ENCODE results near the gene MB21D2.

MB21D2 gene

DNA sequence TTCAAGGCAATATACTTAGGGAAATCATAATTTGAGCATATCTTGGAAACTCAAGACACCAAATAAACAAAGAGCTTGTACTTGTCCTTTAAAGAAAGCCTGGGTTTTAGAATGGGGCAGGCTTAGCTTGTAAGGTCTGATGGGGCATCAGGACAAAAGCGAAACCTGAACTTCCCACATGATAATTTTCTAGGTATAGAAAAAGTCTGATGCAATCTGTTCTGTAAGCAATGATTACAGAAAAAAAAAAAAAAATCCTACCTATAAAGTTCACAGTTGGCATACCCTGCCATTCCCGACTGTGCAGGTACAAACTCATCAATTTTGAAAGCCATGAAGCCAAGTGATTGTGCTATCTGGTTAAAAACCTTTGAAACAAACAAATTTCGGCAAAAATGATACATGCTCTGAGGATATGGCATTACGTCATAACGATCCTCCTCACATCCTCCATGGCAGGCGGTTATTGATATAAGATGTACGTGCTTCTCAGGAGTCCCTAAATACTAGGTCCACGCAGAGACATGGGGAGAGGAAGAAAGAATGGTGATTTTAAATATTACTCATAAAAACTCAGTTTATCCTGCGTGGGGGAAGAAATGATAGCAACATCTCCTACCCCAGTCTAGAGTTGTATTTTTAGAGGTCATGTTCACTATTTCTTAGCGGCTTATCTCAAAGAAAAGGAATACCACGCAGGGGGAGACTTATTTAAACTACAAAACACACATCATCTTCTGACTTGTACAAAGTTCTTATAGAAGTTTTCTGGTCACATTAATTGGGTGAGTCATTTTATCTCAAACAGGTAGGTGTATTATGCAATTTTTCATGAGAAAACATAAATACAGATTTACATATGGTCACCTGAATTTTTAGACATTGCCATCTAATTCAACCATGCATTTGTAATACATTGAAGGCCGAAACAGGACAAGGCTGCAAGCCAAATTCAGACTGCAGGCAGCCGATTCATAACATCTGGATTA is 27.0 kb downstream of the MB21D2 start:
- H3K27me3 Mint-ChIP-seq: peaks cover 38% of the 10 kb centered on the region
- H3K4me3 Mint-ChIP-seq: no peak overlapping the region
- no peaks in the 10 kb centered on the region for H3K36me3 Mint-ChIP-seq (ENCODE audit: low read depth)
- no peak for DNase-seq
- H3K9me3 Mint-ChIP-seq: peaks cover 3% of the 10 kb centered on the region
- H3K27ac Mint-ChIP-seq: no peak overlapping the region
- peaks cover 86% of the 10 kb centered on the region for H3K4me1 Mint-ChIP-seq (ENCODE audit: low read depth)

DNA sequence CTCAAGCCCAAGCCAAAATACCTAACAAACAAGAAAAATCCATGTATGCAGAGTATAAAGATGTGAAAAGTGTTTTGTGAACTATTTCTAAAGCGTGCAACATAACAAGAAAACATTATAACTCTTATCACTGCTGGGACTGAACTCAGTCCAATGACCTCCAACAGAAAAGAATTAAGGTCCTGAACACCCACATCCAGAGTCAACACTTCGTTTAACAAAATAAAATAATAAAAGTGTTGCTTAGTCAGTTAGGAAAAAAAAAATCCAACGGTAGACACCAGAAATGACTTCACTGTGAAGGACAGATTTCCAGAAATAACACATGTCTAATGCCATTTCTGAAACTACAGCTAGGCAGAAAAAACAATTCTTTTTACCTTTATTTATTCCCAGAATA is 28.0 kb downstream of the MB21D2 start:
- no peak for DNase-seq
- H3K4me3 Mint-ChIP-seq: no peak overlapping the region
- peaks cover 86% of the 10 kb centered on the region for H3K4me1 Mint-ChIP-seq (ENCODE audit: low read depth)
- H3K9me3 Mint-ChIP-seq: peaks cover 2% of the 10 kb centered on the region
- peaks cover 32% of the 10 kb centered on the region for H3K27me3 Mint-ChIP-seq
- no peak overlapping the region for H3K27ac Mint-ChIP-seq
- no peaks in the 10 kb centered on the region for H3K36me3 Mint-ChIP-seq (ENCODE audit: low read depth)

DNA sequence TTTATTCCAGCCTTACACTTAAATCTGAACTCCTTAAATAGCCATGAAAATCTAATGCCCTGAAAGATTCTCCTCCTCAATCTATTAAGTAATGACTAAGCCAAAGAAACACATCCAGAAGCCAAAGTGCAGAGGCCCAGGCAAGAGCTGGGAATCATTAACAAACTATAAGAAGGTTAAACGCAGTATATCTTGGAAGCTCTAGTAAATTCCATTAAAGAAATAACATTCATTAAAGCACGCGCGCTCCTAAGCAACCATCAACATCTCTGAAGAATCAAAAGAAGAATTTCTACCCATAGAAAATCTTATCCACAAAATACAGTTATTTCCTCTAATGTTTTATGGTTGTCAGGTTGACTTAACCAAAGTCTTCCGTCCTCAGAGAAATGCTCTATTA is 29.5 kb downstream of the MB21D2 start:
- Mint-ChIP-seq H3K4me1 (ENCODE audit: low read depth) (peaks cover 71% of the 10 kb centered on the region), H3K36me3 (ENCODE audit: low read depth) (no peaks in the 10 kb centered on the region), H3K4me3 (peak overlapping the region; percentile 27), H3K27me3 (peaks cover 26% of the 10 kb centered on the region), H3K27ac (peak overlapping the region; percentile 90), H3K9me3 (no peaks in the 10 kb centered on the region)
- DNase-seq: no peak

- H3K4me1 Mint-ChIP-seq (ENCODE audit: low read depth): peaks cover 66% of the 10 kb centered on the region
- peaks cover 22% of the 10 kb centered on the region for H3K27me3 Mint-ChIP-seq
- no peaks in the 10 kb centered on the region for H3K36me3 Mint-ChIP-seq (ENCODE audit: low read depth)
- H3K4me3 Mint-ChIP-seq: peak overlapping the region; percentile 27
- DNase-seq: no peak
- peak overlapping the region; percentile 90 for H3K27ac Mint-ChIP-seq
- no peaks in the 10 kb centered on the region for H3K9me3 Mint-ChIP-seq
Observed at GRCh38 chr3:192887701-192888100, 30.0 kb downstream of the MB21D2 start.

GRCh38 chr3:192887047-192887446 is 30.6 kb downstream of the MB21D2 start:
- H3K27ac Mint-ChIP-seq: peak overlapping the region; percentile 90
- H3K9me3 Mint-ChIP-seq: no peaks in the 10 kb centered on the region
- DNase-seq: no peak
- no peaks in the 10 kb centered on the region for H3K36me3 Mint-ChIP-seq (ENCODE audit: low read depth)
- peak overlapping the region; percentile 23 for H3K4me3 Mint-ChIP-seq
- H3K27me3 Mint-ChIP-seq: peaks cover 21% of the 10 kb centered on the region
- H3K4me1 Mint-ChIP-seq (ENCODE audit: low read depth): peaks cover 59% of the 10 kb centered on the region

DNA sequence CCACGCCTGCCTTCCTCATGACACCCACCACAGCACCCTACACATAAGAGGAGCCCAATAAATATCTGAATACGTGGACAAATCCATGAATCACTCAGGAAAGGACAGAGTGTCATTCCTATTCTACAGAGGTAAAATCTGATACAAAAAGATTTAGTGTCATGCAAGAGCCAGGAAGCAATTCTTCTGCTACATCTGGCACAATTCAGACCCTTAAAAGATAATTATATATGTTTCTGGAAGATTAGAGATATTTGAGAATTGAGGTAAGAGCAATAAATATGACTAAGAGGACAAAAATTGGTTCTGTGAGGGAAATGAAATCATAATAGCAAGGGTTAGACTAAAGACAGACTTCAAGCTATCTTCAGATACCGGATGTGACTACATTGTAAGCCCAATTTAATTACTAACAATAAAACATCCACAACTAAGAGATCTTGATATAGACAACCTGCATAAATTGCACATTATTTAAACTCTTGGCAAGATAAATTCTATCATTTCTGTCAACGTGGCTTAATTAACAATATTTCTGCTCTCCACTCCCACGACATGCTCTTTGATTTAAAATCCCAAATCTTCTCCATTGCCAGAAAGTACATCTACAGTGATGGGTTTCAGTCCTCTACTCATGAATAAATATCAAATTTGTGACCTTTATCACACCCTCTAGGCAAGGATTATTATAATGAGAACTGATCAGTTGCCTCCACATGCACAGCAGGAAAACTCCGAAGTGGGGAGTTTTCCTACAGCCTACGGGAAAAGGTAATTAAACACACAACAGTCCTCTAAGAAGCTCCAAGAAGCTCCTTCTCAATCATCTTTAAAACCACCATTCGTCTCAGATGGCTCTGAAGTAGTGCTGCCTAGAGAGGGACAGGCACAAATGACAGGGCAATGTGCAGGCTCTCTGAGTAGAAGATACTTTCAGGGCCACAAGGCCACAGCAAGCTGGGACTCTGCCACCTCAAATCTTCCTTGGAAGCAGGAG is 32.6 kb downstream of the MB21D2 start:
- Mint-ChIP-seq H3K36me3 (ENCODE audit: low read depth) (no peaks in the 10 kb centered on the region), H3K4me3 (no peak overlapping the region), H3K27ac (peak overlapping the region; percentile 82), H3K4me1 (ENCODE audit: low read depth) (peaks cover 41% of the 10 kb centered on the region), H3K9me3 (no peaks in the 10 kb centered on the region), H3K27me3 (peaks cover 14% of the 10 kb centered on the region)
- no peak for DNase-seq

- no peak overlapping the region for H3K27ac Mint-ChIP-seq
- peaks cover 27% of the 10 kb centered on the region for H3K4me1 Mint-ChIP-seq (ENCODE audit: low read depth)
- H3K36me3 Mint-ChIP-seq (ENCODE audit: low read depth): no peaks in the 10 kb centered on the region
- peaks cover 5% of the 10 kb centered on the region for H3K27me3 Mint-ChIP-seq
- H3K4me3 Mint-ChIP-seq: no peak overlapping the region
- H3K9me3 Mint-ChIP-seq: no peaks in the 10 kb centered on the region
- DNase-seq: no peak
Observed at GRCh38 chr3:192883512-192883911, 34.1 kb downstream of the MB21D2 start.

GRCh38 chr3:192881159-192881786 is 36.4 kb downstream of the MB21D2 start:
- Mint-ChIP-seq H3K4me3 (no peak overlapping the region), H3K27me3 (no peaks in the 10 kb centered on the region), H3K27ac (no peak overlapping the region)

DNA sequence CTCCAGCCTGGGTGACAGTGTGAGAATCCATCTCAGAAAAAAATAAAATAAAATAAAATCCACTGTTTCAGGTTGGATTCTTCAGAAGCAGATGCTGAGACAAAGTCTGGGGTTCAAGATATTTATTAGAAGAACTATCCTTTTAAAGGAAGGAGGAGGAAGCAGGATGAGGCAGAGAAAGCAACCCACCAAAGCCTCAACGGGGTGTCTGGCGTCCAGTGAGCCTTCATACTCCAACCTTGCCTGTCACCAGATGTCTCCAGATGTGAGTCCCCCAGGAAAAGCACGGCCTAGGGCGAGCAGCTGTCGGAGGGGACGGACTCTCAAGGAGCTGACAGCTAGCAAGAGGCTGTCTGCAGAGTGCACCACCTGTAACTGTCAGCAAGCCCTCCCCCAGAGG is 37.3 kb downstream of the MB21D2 start:
- peaks cover 3% of the 10 kb centered on the region for H3K4me1 Mint-ChIP-seq (ENCODE audit: low read depth)
- H3K36me3 Mint-ChIP-seq (ENCODE audit: low read depth): no peaks in the 10 kb centered on the region
- H3K4me3 Mint-ChIP-seq: no peak overlapping the region
- DNase-seq: no peak
- H3K9me3 Mint-ChIP-seq: no peaks in the 10 kb centered on the region
- H3K27ac Mint-ChIP-seq: no peak overlapping the region
- no peaks in the 10 kb centered on the region for H3K27me3 Mint-ChIP-seq

More at GRCh38 chr3:192881159-192881786, 36.4 kb downstream of the MB21D2 start:
- Mint-ChIP-seq H3K9me3 (no peaks in the 10 kb centered on the region), H3K4me1 (ENCODE audit: low read depth) (peaks cover 10% of the 10 kb centered on the region), H3K36me3 (ENCODE audit: low read depth) (no peaks in the 10 kb centered on the region)
- DNase-seq: no peak

DNA sequence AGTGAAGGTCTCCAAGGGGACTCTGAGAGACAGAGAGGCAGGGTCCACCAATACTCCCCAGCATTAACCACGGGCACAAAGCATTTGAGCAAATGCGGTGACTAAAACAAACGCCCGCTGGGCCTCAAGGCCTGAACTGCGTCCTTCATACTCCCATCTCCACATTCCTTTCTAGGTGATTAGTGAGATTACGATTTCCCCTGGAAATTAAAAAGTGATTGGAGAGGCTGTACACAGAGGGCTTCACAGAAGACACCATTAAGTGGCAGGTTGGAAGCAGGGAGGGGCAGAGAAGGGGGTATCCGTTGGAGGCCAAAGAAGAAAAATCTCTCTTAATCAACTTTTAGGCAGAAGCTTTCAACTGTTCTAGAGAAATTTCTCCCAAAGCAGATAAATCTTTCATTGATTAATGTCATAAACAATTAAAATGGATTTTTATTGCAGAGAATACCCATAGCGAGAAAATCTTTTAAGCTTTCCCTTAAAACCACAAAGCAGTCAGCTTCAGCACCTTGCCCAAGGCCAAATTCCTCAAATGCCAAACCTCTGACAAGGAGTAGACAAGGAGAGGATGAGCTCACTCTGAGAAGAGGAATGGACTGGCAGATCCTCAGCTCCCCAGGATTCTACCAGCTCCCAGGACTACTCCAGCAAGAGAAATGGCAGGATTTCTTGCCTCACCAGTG is 38.2 kb downstream of the MB21D2 start:
- Mint-ChIP-seq H3K36me3 (ENCODE audit: low read depth) (no peaks in the 10 kb centered on the region), H3K27me3 (no peaks in the 10 kb centered on the region), H3K4me1 (ENCODE audit: low read depth) (no peaks in the 10 kb centered on the region), H3K4me3 (no peak overlapping the region), H3K9me3 (no peaks in the 10 kb centered on the region), H3K27ac (no peak overlapping the region)
- DNase-seq: no peak

DNA sequence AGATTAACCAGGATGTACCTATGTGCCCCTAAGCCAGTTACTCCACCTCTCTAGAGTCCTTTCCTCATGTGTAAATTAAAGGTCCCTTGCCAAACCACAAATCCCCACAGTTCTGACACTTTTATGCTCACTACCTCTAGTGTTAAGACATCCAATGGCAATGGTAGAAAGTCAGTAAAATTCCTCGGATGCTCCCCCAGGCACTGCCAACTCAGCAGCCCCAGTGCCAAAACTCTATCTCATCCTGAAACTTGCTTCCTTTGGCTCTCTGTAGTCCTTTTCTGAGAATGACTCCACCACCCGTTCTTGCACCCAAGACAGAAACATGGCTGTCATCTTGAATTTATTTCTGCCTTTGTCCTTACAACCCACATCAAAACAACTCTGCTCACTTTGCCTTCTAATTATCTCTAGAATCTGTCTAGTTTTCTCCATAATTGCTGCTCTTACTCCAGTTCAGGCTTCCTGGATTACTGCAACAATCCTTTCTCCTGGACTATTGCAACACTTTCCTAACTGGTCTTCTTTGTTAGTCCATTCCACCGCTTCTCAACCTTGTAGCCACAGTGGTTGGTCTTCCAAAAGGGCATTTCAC is 41.6 kb downstream of the MB21D2 start:
- H3K4me3 Mint-ChIP-seq: no peak overlapping the region
- DNase-seq: no peak
- H3K4me1 Mint-ChIP-seq (ENCODE audit: low read depth): no peaks in the 10 kb centered on the region
- H3K27ac Mint-ChIP-seq: no peak overlapping the region
- no peaks in the 10 kb centered on the region for H3K36me3 Mint-ChIP-seq (ENCODE audit: low read depth)
- H3K27me3 Mint-ChIP-seq: no peaks in the 10 kb centered on the region
- H3K9me3 Mint-ChIP-seq: no peaks in the 10 kb centered on the region

- Mint-ChIP-seq H3K9me3 (no peaks in the 10 kb centered on the region), H3K27ac (no peak overlapping the region), H3K27me3 (no peaks in the 10 kb centered on the region), H3K4me1 (ENCODE audit: low read depth) (no peaks in the 10 kb centered on the region), H3K4me3 (no peak overlapping the region), H3K36me3 (ENCODE audit: low read depth) (no peaks in the 10 kb centered on the region)
- no peak for DNase-seq
Observed at GRCh38 chr3:192870822-192871221, 46.8 kb downstream of the MB21D2 start.

DNA sequence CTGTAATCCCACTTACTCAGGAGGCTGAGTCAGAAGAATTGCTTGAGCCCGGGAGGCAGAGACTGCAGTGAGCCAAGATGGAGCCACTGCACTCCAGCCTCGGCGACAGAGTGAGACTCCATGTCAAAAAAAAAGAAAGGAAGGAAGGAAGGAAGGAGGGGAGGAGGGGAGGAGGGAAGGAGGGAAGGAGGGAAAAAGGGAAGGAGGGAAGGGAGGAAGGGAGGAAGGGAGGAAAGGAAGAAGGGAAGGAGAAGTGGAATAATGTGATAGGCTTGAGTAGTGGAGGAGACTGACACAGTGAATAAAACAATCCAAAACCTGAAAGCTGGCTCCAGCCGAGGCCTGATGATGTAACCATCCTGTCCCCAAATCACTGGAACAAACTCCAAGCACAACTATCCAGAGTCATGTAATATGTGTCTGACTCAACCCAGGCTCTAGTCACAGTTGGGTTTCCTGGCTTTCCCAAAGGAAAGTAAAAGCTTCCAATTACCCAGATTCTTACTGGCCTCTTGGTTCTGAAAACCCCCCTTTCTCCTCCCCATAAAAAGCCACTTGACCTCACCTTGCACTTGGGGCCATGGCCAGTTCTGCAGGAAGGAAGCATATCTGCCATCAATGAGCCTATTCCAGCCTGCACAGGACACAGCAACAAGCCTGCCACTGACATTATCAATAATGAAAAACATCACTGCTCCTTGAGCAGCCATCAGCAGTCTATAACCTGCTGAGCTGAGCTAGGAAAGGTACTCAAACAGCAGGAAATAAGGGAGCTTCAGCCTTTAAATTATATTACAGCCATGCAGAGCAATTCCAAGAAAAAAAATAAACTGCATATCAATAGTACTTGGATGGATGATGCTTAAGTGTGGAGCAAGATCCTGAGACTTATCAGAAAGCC is 48.3 kb downstream of the MB21D2 start:
- H3K27ac Mint-ChIP-seq: no peak overlapping the region
- H3K36me3 Mint-ChIP-seq (ENCODE audit: low read depth): no peaks in the 10 kb centered on the region
- H3K27me3 Mint-ChIP-seq: no peaks in the 10 kb centered on the region
- H3K4me3 Mint-ChIP-seq: no peak overlapping the region
- H3K9me3 Mint-ChIP-seq: no peaks in the 10 kb centered on the region
- no peaks in the 10 kb centered on the region for H3K4me1 Mint-ChIP-seq (ENCODE audit: low read depth)
- DNase-seq: no peak
